ENCODE results near the gene GPC3. TPM values are rescaled to one million over a fixed set of nuclear protein-coding genes. Genes with fewer than 3 reads are reported as not detected.

GPC3 gene
- polyA plus RNA-seq, 3 donors: not detected

- H3K36me3 ChIP-seq (replicated peaks in 1 of 2; ENCODE audit: control insufficient read depth in 1 of 2, insufficient read depth in 2 of 2, low read length in 2 of 2): no peaks in the 10 kb centered on the region
These were observed 22.3 kb upstream of the GPC3 start for GRCh38 chrX:134007716-134008115.

GRCh38 chrX:134006484-134007161, 21.2 kb upstream of the GPC3 start:
- Mint-ChIP-seq H3K4me1 (no peaks in the 10 kb centered on the region), H3K4me3 (no peak overlapping the region), H3K9me3 (peaks cover 0 to 3% (median 0%) of the 10 kb centered on the region in 7 donors), H3K27ac (peak overlapping the region in 2 of 7 donors; percentile 1 to 76), H3K27me3 (ENCODE audit: low read depth in 3 of 3) (peaks cover 0 to 7% (median 0%) of the 10 kb centered on the region in 3 donors), H3K36me3 (no peaks in the 10 kb centered on the region)
- Histone ChIP-seq H3K27me3 (ENCODE audit: control insufficient read depth in 2 of 2, insufficient read depth in 2 of 2, low read length in 2 of 2) (no peaks in the 10 kb centered on the region), H2AFZ (ENCODE audit: insufficient read depth, low read depth, low read length, poor library complexity, severe bottlenecking) (no peak overlapping the region), H3K4me2 (replicated peaks; ENCODE audit: extremely low read depth, low read length, poor library complexity, severe bottlenecking) (no peak overlapping the region), H3K79me2 (ENCODE audit: insufficient read depth, low read length) (no peaks in the 10 kb centered on the region), H3K9ac (ENCODE audit: insufficient read depth, low read length, poor library complexity, severe bottlenecking) (no peak overlapping the region), H3K9me3 (replicated peaks in 1 of 2; ENCODE audit: control insufficient read depth in 1 of 2, insufficient read depth in 1 of 2, low read length in 2 of 2) (no peaks in the 10 kb centered on the region), H3K4me1 (ENCODE audit: control insufficient read depth in 1 of 2, insufficient read depth in 2 of 2, low read length in 2 of 2) (no peaks in the 10 kb centered on the region), H4K20me1 (ENCODE audit: insufficient read depth, low read length) (no peaks in the 10 kb centered on the region), H3K4me3 (replicated peaks in 1 of 3; ENCODE audit: low read depth in 2 of 3, low read length in 3 of 3) (no peak overlapping the region), H3K27ac (ENCODE audit: low read depth in 1 of 2, low read length in 2 of 2) (no peak overlapping the region), H3K36me3 (replicated peaks in 1 of 2; ENCODE audit: control insufficient read depth in 1 of 2, insufficient read depth in 2 of 2, low read length in 2 of 2) (no peaks in the 10 kb centered on the region)
- no peak for DNase-seq
- no CpG with 5 or more reads among the region's 2 CpGs for WGBS (ENCODE audit: insufficient coverage)
- TF ChIP-seq CTCF (IDR thresholded peaks at IDR 0.05): no peak
- intact Hi-C loops (cut with micrococcal nuclease): no loop called here

More at GRCh38 chrX:134007716-134008115, 22.3 kb upstream of the GPC3 start:
- no peaks in the 10 kb centered on the region for H3K79me2 ChIP-seq (ENCODE audit: insufficient read depth, low read length)
- no peaks in the 10 kb centered on the region for H3K4me1 ChIP-seq (ENCODE audit: control insufficient read depth in 1 of 2, insufficient read depth in 2 of 2, low read length in 2 of 2)
- no peaks in the 10 kb centered on the region for H3K9me3 ChIP-seq (replicated peaks in 1 of 2; ENCODE audit: control insufficient read depth in 1 of 2, insufficient read depth in 1 of 2, low read length in 2 of 2)
- Mint-ChIP-seq H3K27ac (no peak overlapping the region), H3K4me3 (no peak overlapping the region), H3K9me3 (peaks cover 0 to 3% (median 0%) of the 10 kb centered on the region in 7 donors), H3K4me1 (no peaks in the 10 kb centered on the region), H3K36me3 (no peaks in the 10 kb centered on the region), H3K27me3 (ENCODE audit: low read depth in 3 of 3) (peaks cover 0 to 3% (median 0%) of the 10 kb centered on the region in 3 donors)
- intact Hi-C loops (cut with micrococcal nuclease): no loop called here
- no peak for DNase-seq
- H3K9ac ChIP-seq (ENCODE audit: insufficient read depth, low read length, poor library complexity, severe bottlenecking): no peak overlapping the region
- no peaks in the 10 kb centered on the region for H3K27me3 ChIP-seq (ENCODE audit: control insufficient read depth in 2 of 2, insufficient read depth in 2 of 2, low read length in 2 of 2)
- no peak for TF ChIP-seq CTCF (IDR thresholded peaks at IDR 0.05)
- no CpG with 5 or more reads among the region's 1 CpG for WGBS (ENCODE audit: insufficient coverage)
- H3K27ac ChIP-seq (ENCODE audit: low read depth in 1 of 2, low read length in 2 of 2): no peak overlapping the region
- H4K20me1 ChIP-seq (ENCODE audit: insufficient read depth, low read length): no peaks in the 10 kb centered on the region
- no peak overlapping the region for H3K4me2 ChIP-seq (replicated peaks; ENCODE audit: extremely low read depth, low read length, poor library complexity, severe bottlenecking)
- no peak overlapping the region for H3K4me3 ChIP-seq (replicated peaks in 1 of 3; ENCODE audit: low read depth in 2 of 3, low read length in 3 of 3)
- H2AFZ ChIP-seq (ENCODE audit: insufficient read depth, low read depth, low read length, poor library complexity, severe bottlenecking): no peak overlapping the region
